Hematopoietic multipotent progenitor cell treated with erythropoietin and hydrocortisone succinate and interleukin-3 and kit ligand, for 15 days (in vitro differentiated cells): ENCODE results near the gene CEP70.
"Not testable (repeated sequence)": the region's sequence is repeated elsewhere in the genome, so short reads cannot be mapped to it uniquely, and the experiment has no call there.

Source experiments
- DNase-seq: peaks from one replicate; pipeline ENCODE4 v3.0.0-alpha.2; 2015; ENCODE audit warnings: low spot score

Gene CEP70

DNA sequence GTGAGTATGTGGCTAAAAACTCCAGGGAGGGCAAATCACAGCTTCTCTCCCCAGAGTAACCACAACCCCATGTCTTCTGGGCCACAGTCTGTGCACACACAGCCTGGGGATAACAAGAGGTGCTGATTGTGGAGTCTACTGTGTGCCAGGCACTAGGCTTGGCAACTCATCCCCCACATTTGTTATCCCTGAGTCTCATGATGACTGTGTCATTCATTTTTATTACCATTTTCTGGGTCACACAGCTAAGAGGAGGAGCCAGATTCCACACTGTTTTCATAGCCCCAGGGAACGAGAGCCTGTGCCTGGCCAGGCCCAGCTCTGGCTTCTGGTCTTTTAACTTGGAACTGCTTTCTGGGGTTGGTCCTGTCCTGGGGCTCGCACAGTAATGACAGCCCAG is 125.2 kb downstream of the CEP70 start:
- DNase-seq, result no peak

DNA sequence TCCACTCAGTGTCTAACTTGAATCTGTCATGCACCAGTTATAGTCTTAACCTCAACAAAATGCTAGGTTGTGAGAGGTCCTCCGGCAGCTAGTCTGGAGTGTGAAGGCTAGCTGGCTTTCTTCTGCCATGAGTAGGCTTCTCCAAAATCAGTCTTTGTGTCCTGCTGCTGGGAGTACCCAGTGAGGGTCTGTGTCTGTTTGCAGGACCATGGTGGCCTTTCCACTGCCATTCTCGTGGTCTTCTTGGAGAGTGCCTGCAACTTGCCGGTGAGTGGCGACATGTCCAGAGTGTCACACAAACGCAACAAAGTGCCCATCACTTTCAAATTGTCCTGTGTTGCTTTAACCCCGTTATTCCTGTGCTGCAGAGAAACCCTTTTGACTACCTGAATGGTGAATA is 125.6 kb downstream of the CEP70 start:
- DNase-seq, result no peak

DNA sequence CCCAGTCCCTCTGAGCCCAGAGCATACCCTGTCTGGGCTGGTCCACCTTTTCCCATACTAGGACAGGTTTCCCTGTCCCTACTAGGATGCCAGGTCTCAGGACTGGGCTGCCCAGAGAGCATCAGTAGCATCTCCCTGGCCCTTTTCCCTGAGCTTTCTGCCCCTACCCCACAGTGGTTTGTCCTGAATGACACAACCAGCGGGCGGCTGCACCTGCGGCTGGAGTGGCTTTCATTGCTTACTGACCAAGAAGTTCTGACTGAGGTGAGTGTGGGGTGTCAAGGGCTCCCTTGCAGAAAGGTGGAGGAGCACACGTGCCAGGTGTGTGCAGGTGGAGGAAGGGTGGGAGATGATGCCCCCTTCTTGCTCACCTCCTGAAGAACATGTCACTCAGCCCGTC is 126.1 kb downstream of the CEP70 start:
- DNase-seq, result no peak

DNA sequence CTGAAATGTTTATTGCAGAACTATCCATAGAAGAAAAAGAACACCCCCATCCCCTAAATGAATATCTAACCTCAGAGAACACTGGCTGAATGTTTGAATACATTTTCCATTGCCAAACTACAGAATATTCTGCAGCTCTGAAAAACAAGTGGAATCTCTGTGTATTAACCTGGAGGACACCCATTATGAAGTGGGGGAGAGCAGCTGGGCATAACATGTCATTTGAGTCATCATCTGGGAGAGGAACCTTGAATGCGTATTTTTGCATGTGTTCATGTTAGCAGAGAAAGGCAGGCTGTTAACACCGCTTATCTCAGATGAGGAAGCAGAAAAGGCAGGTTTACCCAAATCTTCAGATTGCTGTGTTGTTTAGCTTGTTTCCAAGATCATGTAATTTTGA is 128.1 kb downstream of the CEP70 start:
- no peak for DNase-seq

DNA sequence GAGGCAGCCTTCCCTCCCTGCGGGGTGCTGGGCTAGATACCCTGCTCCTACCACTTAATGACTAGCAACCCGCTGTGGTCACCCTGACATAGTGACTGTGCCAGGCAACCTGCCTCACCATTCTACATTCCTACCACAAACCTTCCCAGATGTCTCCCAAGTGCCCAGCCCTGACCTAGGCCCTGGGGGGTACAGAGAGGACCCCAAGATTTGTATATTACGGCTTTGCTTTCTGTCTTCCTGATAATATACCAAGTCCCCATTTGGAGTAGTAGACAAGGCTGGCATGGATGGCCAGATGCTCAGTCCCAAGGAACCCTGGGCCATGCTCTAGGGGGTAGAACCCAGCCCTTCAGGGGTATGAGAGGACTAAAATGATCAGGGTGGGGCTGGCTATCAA is 128.6 kb downstream of the CEP70 start:
- DNase-seq, result no peak

DNA sequence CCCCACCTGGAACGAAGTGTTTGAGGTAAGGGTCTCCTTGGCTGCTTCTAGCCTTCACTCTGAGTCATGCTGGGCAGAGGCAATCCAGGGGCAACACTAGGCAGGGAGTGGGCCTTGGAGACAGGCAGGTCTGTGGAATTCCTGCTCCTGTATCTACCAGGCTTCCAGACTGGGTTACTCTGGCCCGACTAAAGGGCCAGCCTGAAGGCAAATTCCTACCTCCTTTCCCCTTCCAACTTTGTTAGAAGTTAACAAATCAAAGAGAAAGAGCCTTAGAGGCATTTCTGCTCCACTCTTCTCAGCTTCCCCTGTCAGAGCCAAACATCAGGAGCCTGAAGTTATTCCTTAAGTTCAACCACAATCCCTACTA is 129.6 kb downstream of the CEP70 start:
- DNase-seq, result no peak

DNA sequence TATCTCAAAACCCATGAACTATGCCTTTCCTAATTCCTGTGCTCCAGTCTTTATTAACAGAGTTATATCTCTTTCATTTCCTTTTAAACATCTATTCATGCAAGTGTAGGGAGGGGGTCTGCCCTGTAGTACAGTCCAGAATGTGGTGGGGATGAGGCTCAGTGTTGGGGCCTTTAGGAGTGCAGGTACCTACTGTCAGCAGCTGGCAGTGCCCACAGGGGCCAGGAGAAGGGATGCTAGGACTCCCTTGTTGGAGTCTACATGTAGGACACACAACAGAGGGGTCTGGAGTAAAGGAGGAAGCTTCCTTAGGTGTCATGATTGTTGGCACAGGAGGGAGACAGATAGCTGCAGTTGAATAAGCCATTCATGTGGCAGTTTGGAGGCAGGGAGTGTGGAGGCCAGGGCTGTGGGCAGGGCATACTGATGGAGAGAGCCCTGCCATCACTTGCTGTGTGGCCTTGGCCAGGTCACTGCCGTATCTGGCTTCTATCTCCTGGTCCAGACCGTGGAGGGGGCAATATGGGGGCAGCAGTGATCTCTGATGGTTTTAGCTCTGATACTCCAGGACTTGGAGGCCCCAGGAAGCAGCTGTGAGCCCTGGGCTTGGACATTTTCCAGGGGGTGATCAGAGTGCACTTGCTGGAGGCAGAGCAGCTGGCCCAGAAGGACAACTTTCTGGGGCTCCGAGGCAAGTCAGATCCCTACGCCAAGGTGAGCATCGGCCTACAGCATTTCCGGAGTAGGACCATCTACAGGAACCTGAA is 130.2 kb downstream of the CEP70 start:
- DNase-seq, result no peak

DNA sequence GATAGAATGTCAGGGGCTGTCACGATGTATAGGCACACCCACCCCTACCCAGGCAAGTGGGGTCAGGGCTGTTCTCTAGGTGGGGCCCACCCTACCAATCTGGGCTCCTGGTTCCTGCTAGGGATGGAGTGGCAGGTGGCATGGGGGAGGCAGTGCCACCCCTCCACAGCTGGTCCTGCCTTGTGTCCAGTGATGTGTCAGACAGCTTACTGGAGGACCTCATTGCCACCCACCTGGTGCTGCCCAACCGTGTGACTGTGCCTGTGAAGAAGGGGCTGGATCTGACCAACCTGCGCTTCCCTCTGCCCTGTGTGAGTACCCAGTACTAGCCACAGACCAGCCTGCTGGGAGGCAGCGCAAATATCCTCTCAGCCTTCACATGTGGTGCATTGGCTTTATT is 132.2 kb downstream of the CEP70 start:
- DNase-seq, result no peak

DNA sequence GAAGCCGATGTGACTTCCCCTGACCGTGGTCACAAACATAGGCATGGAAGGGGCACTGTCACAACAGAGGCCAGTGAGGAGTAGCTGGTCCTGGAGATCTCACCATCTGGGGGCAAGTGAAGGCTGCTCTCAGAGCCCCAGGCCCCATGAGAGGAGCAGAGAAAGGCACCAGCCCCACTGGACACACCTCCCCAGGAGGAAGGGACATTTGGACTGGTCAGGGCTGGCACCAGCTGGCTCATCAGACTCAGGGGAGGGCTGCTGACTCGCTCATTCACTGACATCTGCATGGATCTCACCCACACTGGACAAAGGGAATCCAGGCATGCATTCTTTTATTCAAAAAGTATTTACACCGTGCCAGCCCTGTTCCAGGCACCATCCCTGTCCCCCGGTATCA is 132.8 kb downstream of the CEP70 start:
- no peak for DNase-seq

DNA sequence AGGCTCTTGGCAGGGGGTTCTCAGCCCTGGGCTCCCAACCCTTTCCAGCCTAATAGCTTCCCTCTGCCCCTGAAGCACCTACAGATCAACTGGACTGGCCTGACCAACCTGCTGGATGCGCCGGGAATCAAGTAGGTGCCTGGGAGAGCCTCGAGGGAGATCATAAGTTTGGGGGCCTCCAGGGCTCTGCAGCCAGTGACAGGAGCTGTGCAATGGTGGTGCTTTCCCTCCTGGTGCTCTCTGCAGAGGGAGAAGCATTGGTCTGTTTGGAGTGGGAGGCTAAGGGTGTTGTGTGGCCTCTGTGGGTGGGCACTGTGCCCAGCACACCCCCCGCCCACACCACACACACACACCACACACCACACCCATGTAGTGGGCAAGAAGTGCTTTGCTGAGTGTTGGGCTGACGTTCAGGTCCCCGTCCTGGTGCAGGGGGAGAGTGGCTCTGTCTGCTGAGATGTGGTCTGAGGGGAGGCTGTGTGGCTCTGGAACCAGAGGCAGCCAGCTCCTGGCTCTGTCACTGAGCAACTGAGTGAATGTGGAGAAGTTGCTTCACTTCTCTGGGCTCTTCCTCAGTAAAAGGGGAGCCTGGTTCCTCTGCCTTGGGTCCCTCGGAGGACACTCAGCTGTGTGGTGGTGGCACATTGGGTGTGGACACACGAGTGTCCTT is 133.4 kb downstream of the CEP70 start:
- no peak for DNase-seq

DNA sequence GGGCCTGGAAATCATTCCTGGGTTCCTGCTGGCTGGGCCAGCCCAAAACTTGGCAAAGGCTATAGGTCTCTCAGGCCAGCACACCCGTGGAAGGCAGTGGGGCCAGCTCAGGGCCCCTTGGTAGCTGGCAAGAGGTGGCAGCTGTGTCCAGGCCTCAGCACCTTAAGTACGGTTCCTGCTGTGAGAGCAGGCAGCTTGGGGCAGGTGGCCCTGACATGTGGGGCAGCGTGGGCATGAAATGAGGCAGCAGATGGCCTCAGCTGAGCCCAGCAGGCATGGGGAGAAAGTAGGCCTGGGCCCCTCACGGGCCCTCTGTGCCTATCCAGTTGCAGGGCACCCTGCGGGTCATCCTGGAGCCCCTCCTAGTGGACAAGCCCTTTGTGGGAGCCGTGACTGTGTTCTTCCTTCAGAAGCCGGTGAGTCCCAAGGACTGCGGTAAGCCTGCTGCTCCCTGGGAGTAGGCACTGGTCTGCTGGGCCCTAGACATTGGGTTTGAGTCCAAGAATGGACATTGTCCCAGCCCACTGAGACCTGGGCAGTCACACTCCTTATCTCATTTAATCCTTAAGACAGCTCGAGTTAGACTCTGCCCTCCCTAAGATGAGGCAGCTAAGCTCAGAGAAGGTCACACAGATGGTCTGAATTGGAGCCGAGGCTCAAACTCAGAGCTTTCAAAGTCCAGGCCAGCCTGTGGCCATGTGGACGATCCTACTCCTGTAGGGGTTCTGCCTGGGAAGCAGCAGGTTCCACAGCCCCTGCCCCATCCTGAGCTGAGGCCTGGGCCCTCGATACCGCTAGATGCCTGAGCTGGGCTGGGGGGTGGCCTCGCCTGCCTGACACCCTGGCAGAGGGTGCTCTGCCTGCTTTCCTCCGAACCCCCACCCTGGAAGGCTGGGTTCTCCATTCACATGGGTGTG is 134.2 kb downstream of the CEP70 start:
- no peak for DNase-seq

DNA sequence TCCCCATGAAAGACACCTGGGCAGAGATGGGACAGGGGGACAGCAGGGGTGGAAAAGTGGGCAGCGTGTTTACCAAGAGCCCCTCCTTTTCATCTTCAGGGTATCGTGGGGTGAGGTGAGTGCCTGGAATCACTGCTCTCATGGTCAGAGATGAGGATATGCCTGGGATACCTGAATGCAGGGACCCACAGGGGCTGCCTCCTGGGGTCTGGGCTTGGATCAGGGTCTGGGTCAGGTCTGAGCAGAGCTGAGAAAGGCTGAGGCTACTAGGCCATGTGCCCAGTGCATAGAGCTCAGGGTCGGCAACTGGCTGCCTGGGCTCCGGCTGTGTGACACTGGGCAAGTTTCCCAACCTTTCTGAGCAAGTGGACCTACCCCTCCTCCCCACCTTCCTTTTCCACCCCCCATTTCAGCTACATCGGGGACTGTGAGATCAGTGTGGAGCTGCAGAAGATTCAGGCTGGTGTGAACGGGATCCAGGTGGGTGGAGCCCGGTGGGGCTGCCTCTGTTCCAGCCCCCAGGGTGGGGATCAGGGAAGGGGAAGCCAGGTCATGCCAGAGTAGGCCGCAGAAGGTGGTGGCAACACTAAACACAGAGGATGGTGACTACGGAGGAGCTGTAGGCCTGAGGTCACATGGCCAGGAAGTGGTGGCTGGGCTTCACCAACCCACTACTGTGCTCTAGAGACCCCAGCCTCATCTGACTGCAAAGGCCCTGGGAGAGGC is 135.1 kb downstream of the CEP70 start:
- no peak for DNase-seq

DNA sequence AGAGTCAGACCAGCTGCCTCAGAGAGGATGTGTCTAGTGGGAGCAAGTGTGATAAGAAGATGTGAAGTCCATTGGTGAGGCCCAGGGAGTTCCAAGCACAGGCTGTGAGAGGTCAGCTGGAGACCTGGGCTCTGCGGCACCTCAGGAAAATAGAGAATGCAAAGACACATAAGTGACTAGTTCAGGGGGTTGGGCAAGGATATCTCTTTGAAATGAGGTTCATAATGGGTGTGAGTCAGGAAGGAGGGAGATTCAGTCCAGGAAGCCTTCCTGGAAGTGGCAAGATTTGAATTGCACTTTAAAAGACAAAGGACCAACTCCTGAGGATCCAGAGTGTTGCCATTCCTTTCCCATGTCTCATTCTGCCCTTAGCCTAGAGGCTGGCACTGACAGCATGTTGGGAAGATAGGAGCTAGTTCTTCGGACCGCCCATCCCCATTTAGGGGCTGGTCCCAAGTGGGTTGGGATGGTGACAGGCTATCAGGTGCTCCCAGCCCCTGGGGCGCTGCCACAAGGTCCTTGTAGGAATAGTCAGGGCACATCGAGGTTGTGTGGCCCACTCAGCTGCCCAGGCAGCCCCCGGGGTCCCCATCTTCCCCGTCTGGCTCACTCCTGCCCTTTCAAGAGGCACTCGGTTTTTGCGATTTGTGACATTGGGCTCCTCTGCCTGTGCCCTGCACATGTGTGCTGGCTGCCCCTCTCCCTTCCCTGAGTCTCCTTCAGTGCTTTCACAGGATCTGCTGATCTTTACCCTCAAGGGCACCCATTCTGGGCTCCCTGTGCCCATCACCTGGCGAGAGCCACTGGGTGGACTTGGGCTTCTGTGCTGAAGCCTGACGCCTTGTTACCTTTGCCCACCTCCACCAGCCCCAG is 136.0 kb downstream of the CEP70 start:
- DNase-seq, result no peak

DNA sequence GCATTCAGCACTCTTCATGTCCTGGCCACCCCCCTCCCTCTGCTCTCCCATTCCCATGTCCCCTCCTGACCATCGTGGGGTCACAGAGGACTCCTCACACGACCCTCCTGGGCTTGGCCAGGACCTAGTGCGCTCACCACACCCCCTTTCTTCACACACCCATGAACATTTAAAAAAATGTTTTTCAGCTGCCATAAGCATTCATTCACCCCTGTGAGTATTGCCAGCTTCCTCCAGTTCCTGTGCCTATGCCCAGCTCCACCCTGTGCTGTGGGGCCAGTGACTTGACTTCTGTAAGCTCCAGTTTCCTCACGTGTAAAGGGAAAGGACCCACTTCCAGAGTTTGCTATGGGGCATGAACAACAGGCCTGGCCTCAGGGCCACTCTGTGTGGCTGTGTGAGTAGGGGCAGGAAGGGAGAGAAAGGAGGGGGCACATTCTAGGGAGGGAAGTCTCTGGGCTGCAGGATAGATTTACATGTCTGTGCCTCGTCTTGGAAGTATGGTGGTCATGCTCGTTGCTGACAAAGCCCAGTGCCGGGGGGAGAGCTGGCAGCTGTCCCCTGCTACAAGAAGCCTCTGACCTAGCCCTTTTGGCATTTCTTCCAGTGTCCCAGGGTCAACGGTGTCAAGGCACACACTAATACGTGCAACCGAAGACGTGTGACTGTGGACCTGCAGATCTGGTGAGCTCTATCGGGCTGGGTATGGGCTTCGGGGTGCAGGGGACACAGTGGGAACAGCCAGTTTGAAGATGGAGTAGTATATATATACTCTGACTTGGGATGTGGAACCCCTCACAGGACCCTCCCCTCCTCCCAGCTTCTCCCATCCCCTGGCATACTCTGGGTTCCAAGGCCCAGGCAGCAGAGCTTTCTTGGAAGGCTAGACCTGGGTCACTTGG is 136.8 kb downstream of the CEP70 start:
- DNase-seq, result no peak

DNA sequence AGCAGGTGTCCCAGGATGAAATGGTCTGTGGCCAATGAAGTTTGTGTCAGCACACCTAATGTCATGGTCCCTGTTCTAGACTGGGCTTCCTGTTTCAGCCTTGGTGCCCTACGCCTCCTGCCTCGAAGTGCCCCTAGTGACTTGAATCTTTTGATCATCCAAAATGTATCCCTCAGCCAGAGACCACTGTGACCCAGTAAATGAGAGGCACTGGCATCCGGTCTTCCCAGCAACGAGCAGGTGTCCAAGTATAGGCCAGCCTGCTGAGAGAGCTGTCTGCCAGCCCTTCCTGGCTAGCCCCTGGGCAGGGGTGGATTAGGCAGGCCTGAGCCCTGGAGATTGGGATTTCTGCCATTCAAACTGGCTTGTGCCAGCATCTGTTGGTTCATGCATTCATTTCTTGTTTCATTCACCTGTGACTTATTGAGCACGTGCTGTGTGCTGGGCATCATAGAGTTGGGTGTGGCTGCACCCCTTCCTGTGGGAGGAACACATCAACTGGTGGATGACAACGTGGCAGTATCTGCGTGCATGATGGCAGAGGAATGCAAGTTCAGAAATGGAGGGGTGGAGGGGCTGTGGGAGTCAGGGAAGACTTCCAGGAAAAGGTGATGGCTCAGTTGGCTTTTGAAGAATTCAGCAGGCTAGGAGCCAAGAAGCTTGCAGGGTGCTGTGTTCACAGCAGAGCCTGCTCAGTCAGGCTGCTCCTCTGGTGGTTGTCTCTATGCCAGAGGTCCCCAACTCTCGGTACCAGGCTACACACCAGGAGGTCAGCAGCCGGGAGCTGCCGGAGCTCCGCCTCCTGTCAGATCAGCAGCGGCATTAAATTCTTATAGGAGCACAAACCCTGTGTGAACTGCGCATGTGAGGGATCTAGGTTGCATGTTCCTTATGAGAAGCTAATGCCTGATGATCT is 138.0 kb downstream of the CEP70 start:
- no peak for DNase-seq

DNA sequence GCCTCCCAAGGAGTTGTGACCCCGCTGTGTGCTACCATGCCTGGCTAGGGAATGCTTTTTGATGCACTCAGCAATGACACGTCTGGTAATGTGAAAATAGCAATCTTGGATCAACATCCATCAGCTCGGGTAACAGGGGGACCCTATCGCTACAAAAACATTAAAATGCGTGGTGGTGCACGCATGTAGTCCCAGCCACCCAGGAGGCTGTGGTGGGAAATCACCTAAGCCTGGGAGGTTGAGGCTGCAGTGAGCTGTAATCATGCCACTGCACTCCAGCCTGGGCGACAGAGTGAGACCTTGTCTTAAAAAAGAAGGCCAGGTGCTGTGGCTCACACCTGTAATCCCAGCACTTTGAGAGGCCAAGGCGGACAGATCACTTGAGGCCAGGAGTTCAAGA is 140.1 kb downstream of the CEP70 start:
- DNase-seq, result not testable (repeated sequence)

DNA sequence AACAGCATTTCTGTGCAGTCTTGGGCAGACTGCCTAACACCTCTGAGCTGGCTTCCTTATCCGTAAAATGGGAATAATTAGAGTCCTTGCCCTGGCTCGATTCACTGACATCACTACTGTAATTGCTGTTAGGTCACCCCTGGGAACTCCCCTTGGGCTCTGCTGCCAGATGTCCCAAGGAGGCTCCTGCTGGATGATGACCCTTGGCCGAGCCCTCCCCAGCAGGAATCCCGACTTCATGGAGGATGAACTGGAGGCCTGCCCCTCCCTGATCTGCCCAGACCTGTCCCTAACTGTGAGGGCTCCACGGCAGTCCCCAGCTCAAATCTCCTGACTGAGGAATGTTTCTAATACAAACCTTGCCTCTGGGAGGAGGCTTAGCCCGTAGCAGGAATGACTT is 141.6 kb downstream of the CEP70 start:
- no peak for DNase-seq

DNA sequence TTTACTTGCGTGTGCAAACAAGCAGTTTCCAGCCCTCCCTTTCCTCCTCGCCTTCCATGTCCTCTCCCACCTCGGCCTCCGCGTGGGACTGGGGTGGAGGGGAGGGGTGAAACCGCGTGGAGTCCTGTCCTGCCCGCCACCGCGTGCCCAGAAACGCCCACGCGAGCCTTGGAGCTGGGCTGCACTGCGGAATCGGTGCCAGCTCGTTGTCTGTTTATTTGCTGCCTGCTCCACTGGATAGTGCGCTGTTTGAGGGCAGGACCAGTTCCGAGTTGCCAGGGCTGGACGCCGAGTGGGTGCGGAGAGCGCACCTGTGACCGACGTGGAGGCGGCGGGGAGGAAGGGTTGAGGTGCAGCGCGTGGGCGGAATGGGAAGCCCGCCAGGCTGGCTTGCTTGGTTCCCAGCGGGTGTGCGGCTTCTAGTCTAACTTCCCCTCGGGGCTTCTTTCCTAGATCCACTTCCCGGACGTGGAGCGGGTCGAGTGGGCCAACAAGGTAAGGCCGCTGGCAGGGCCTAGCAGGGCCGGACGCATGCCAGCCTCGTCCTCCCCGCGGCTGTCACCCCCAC is 142.4 kb downstream of the CEP70 start:
- DNase-seq, result no peak
